ENCODE results near the gene BTG2. TPM values are rescaled to one million over a fixed set of nuclear protein-coding genes. Genes with fewer than 3 reads are reported as not detected.

BTG2 gene
- total RNA-seq, 2 donors from 2014 or later, result 132 to 254 TPM

DNA sequence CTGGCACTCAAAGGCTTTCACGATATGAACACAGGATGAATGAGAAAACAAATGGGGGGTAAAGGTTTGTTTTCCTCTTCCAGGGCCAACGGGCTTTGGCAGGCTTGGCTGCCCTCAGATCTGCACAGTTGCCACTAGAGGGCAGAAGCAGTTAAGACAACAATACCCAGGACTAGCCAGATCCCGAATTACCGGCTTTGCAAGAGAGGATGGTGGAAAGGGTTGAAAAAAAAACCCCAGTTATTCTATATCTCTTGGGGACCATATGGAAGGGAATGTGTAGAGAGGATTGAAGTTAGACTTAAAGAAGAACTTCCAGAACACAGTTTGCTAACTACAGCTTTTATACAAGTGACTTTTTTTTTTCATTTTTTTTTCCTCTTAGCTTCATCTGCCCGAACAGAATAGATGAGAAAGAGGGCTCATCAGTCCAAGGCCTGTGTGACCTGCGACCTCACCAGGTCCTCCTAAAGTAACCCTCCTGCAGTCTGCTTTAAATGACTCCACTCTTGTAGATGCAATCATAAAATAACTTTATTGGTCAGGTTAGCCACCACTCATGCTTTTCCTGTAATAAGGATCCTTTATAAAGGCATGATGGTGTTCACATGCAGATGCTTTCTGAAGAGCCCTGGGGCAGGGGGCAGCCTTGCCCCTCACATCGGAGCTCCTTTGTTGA is 34.9 kb downstream of the BTG2 start:
- DNase-seq (ENCODE audit: low spot score), result peak; percentile 81
- peak overlapping the region in 1 of 2 donors; percentile 40 for H3K27ac ChIP-seq
- TF ChIP-seq, protein P1, sequence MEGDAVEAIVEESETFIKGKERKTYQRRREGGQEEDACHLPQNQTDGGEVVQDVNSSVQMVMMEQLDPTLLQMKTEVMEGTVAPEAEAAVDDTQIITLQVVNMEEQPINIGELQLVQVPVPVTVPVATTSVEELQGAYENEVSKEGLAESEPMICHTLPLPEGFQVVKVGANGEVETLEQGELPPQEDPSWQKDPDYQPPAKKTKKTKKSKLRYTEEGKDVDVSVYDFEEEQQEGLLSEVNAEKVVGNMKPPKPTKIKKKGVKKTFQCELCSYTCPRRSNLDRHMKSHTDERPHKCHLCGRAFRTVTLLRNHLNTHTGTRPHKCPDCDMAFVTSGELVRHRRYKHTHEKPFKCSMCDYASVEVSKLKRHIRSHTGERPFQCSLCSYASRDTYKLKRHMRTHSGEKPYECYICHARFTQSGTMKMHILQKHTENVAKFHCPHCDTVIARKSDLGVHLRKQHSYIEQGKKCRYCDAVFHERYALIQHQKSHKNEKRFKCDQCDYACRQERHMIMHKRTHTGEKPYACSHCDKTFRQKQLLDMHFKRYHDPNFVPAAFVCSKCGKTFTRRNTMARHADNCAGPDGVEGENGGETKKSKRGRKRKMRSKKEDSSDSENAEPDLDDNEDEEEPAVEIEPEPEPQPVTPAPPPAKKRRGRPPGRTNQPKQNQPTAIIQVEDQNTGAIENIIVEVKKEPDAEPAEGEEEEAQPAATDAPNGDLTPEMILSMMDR (IDR thresholded peaks at IDR 0.05), result peak; percentile 70 to 89

GRCh38 chr1:203342192-203342940 is 37.0 kb downstream of the BTG2 start:
- Histone ChIP-seq H3K27ac (no peak overlapping the region), H3K4me1 (peaks cover 0 to 28% of the 10 kb centered on the region in 2 donors), H3K36me3 (no peaks in the 10 kb centered on the region), H3K4me3 (no peak overlapping the region), H3K27me3 (no peaks in the 10 kb centered on the region), H3K9me3 (no peaks in the 10 kb centered on the region)
- DNase-seq (ENCODE audit: low spot score), result peak; percentile 73
- TF ChIP-seq, protein P1 (IDR thresholded peaks at IDR 0.05), result peak; percentile 74 to 83

More for the DNA sequence above, 34.9 kb downstream of the BTG2 start:
- H3K36me3 ChIP-seq, result no peaks in the 10 kb centered on the region
- H3K27me3 ChIP-seq, result no peaks in the 10 kb centered on the region
- no peaks in the 10 kb centered on the region for H3K9me3 ChIP-seq
- peaks cover 0 to 19% of the 10 kb centered on the region in 2 donors for H3K4me1 ChIP-seq
- H3K4me3 ChIP-seq, result no peak overlapping the region

DNA sequence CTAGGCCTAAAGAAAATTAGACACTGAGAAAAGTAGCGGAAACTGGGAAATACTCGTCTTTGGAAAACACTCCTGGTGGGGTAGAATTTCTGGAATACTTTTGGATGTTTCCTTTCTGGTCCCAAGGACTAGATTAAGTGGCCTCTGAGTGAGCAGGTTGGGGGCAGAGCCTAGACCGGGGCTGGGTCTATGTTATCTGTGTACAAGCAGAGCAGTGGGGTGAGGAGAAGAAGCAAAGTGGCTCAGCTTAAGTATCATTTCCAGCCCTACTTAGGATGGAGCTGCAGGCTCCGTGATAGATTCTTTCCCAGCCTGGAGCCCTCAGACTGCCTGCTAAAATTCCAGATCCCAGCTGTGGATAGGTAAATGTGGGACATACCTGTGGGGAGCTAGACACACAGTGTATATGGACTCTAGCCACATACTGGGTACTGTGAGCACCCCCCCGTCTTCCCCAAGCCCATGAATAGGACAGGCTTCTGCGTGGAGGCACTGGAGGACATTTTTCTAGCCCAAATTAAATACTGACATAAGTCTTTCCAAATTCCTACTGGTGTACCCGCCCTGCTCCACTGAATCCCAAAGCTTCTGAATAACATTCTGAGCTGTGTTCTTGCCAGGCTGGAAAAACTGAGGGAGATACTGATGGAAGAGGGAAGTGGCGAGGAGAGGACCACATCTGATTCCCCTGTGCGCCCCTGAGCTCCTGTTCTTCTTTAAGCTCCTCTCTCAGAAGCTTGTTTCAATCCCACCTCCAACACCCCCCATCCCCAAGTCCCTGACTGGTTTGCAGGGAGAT is 38.8 kb downstream of the BTG2 start:
- no peaks in the 10 kb centered on the region for H3K9me3 ChIP-seq
- H3K4me1 ChIP-seq, result peaks cover 0 to 28% of the 10 kb centered on the region in 2 donors
- DNase-seq (ENCODE audit: low spot score), result no peak
- no peaks in the 10 kb centered on the region for H3K36me3 ChIP-seq
- TF ChIP-seq, protein P1 (IDR thresholded peaks at IDR 0.05), result no peak
- H3K4me3 ChIP-seq, result no peak overlapping the region
- no peaks in the 10 kb centered on the region for H3K27me3 ChIP-seq
- peak overlapping the region; percentile 56 to 75 for H3K27ac ChIP-seq

GRCh38 chr1:203346060-203346768 is 40.9 kb downstream of the BTG2 start:
- no peaks in the 10 kb centered on the region for H3K27me3 ChIP-seq
- no peak for DNase-seq (ENCODE audit: low spot score)
- H3K36me3 ChIP-seq, result no peaks in the 10 kb centered on the region
- no peaks in the 10 kb centered on the region for H3K9me3 ChIP-seq
- peak overlapping the region; percentile 21 to 75 for H3K27ac ChIP-seq
- H3K4me3 ChIP-seq, result no peak overlapping the region
- TF ChIP-seq, protein P1 (IDR thresholded peaks at IDR 0.05), result no peak
- peaks cover 0 to 40% of the 10 kb centered on the region in 2 donors for H3K4me1 ChIP-seq

GRCh38 chr1:203346769-203347102 is 41.4 kb downstream of the BTG2 start:
- H3K9me3 ChIP-seq, result no peaks in the 10 kb centered on the region
- peaks cover 0 to 45% of the 10 kb centered on the region in 2 donors for H3K4me1 ChIP-seq
- no peaks in the 10 kb centered on the region for H3K27me3 ChIP-seq
- no peak overlapping the region for H3K4me3 ChIP-seq
- TF ChIP-seq, protein P1 (IDR thresholded peaks at IDR 0.05), result no peak
- H3K36me3 ChIP-seq, result no peaks in the 10 kb centered on the region
- peak overlapping the region; percentile 21 to 75 for H3K27ac ChIP-seq
- no peak for DNase-seq (ENCODE audit: low spot score)
